Stimulated activated CD4-positive, alpha-beta T cell treated with anti-CD3 and anti-CD28 coated beads, TNF-alpha, amount 100 ng/mL, for 4 hours (primary cell): ENCODE data around the gene BNIPL.

Experiments used
- DNase-seq, 3 experiments: peaks; one replicate each; pipeline ENCODE4 v3.0.0-alpha.2; 2020; ENCODE audit warnings: low read depth in 3 of 3

BNIPL gene

GRCh38 chr1:151036356-151036755 lies at the start of gene BNIPL:
TSS of gene BNIPL (plus strand) at chr1:151036586. CDS start at chr1:151036726, 140 bp downstream.
- DNase-seq = no peak

- DNase-seq = no peak
These were observed 48.5 kb upstream of the BNIPL start for GRCh38 chr1:150987924-150988323.

- no peak for DNase-seq
These were observed 43.8 kb upstream of the BNIPL start for GRCh38 chr1:150992626-150993025.

- no peak for DNase-seq
These were observed 42.1 kb upstream of the BNIPL start for GRCh38 chr1:150994248-150994647.

GRCh38 chr1:150995460-150995859 lies 40.9 kb upstream of the BNIPL start:
- DNase-seq = no peak

GRCh38 chr1:150995896-150996295 lies 40.5 kb upstream of the BNIPL start:
- no peak for DNase-seq

- no peak for DNase-seq
These were observed 39.1 kb upstream of the BNIPL start for GRCh38 chr1:150997126-150997872.

- no peak for DNase-seq
These were observed 38.4 kb upstream of the BNIPL start for GRCh38 chr1:150997949-150998348.

GRCh38 chr1:150999051-150999674 lies 37.2 kb upstream of the BNIPL start:
- DNase-seq = no peak

- no peak for DNase-seq
These were observed 36.5 kb upstream of the BNIPL start for GRCh38 chr1:150999926-151000325.

- DNase-seq = no peak
These were observed 36.0 kb upstream of the BNIPL start for GRCh38 chr1:151000408-151000807.

GRCh38 chr1:151001602-151002001 lies 34.8 kb upstream of the BNIPL start:
- no peak for DNase-seq

- DNase-seq = no peak
These were observed 34.3 kb upstream of the BNIPL start for GRCh38 chr1:151002051-151002450.

- DNase-seq = no peak
These were observed 33.8 kb upstream of the BNIPL start for GRCh38 chr1:151002611-151003010.

GRCh38 chr1:151003180-151003579 lies 33.2 kb upstream of the BNIPL start:
- no peak for DNase-seq

- no peak for DNase-seq
These were observed 30.6 kb upstream of the BNIPL start for GRCh38 chr1:151005729-151006319.

- no peak for DNase-seq
These were observed 29.9 kb upstream of the BNIPL start, which contains the start of gene MINDY1 for GRCh38 chr1:151006327-151007052. TSS of gene MINDY1 (minus strand) at chr1:151006902. CDS start at chr1:151002617, 4,285 bp downstream.

- no peak for DNase-seq
These were observed 28.5 kb upstream of the BNIPL start for GRCh38 chr1:151007853-151008243.

GRCh38 chr1:151008244-151009205 lies 27.9 kb upstream of the BNIPL start, which contains the start of gene PRUNE1:
TSS of gene PRUNE1 (plus strand) at chr1:151008449. CDS start at chr1:151008633, 184 bp downstream.
- peak; percentile 87 to 94 (median 88) for DNase-seq

- no peak for DNase-seq
These were observed 27.2 kb upstream of the BNIPL start for GRCh38 chr1:151009206-151009587.
